NCI-H2171 treated with DMSO at 0.1 percent for 48 hours (cell line): ENCODE data around the gene SAXO2.
"Not testable (repeated sequence)": the region's sequence is repeated elsewhere in the genome, so short reads cannot be mapped to it uniquely, and the experiment has no call there.

Source experiments
- DNase-seq: peaks from one replicate; lab custom pipeline; 2025; lab: John Stamatoyannopoulos, UW

Gene SAXO2

GRCh38 chr15:82313951-82314768 is 51.5 kb downstream of the SAXO2 start:
- DNase-seq: not testable (repeated sequence)

GRCh38 chr15:82314769-82315518 is 52.3 kb downstream of the SAXO2 start:
- no peak for DNase-seq

- DNase-seq: no peak
Measured at GRCh38 chr15:82315519-82316246, 53.1 kb downstream of the SAXO2 start.

GRCh38 chr15:82316247-82317090 is 53.9 kb downstream of the SAXO2 start:
- not testable (repeated sequence) for DNase-seq

- no peak for DNase-seq
Measured at GRCh38 chr15:82317091-82317489, 54.5 kb downstream of the SAXO2 start.

- not testable (repeated sequence) for DNase-seq
Measured at GRCh38 chr15:82317516-82317915, 54.9 kb downstream of the SAXO2 start.

GRCh38 chr15:82318281-82318680 is 55.7 kb downstream of the SAXO2 start:
- not testable (repeated sequence) for DNase-seq

- DNase-seq: not testable (repeated sequence)
Measured at GRCh38 chr15:82319522-82320278, 57.1 kb downstream of the SAXO2 start.

- not testable (repeated sequence) for DNase-seq
Measured at GRCh38 chr15:82320861-82321260, 58.2 kb downstream of the SAXO2 start.

GRCh38 chr15:82322488-82322887 is 59.9 kb downstream of the SAXO2 start:
- DNase-seq: not testable (repeated sequence)

- not testable (repeated sequence) for DNase-seq
Measured at GRCh38 chr15:82324831-82325230, 62.2 kb downstream of the SAXO2 start.

GRCh38 chr15:82325646-82326045 is 63.0 kb downstream of the SAXO2 start:
- not testable (repeated sequence) for DNase-seq

- not testable (repeated sequence) for DNase-seq
Measured at GRCh38 chr15:82326896-82327295, 64.3 kb downstream of the SAXO2 start.

GRCh38 chr15:82327372-82327771 is 64.8 kb downstream of the SAXO2 start:
- not testable (repeated sequence) for DNase-seq

- not testable (repeated sequence) for DNase-seq
Measured at GRCh38 chr15:82329039-82329438, 66.4 kb downstream of the SAXO2 start.

- not testable (repeated sequence) for DNase-seq
Measured at GRCh38 chr15:82330921-82331320, 68.3 kb downstream of the SAXO2 start.

GRCh38 chr15:82331576-82332304 is 69.1 kb downstream of the SAXO2 start:
- not testable (repeated sequence) for DNase-seq

- DNase-seq: not testable (repeated sequence)
Measured at GRCh38 chr15:82332711-82333602, 70.3 kb downstream of the SAXO2 start.
